Stimulated activated CD8-positive, alpha-beta memory T cell treated with anti-CD3 and anti-CD28 coated beads, Interleukin-15, amount 100 ng/mL, for 1 hour (primary cell): Measurements from ENCODE around the gene ZNF808.
A peak's percentile ranks its signal among the peaks of the same experiment; 100 is the strongest.
"Not testable (repeated sequence)": the region's sequence is repeated elsewhere in the genome, so short reads cannot be mapped to it uniquely, and the experiment has no call there.

ENCODE experiments used
- DNase-seq: peaks from one replicate; pipeline ENCODE4 v3.0.0-alpha.2; 2020; ENCODE audit warnings: low read depth

ZNF808 gene

GRCh38 chr19:52535771-52536447, 8.4 kb downstream of the ZNF808 start:
- peak; percentile 80 for DNase-seq

- DNase-seq: peak; percentile 2
Observed at GRCh38 chr19:52536448-52536800, 9.0 kb downstream of the ZNF808 start.

- not testable (repeated sequence) for DNase-seq
Observed at GRCh38 chr19:52538815-52539214, 11.3 kb downstream of the ZNF808 start.

GRCh38 chr19:52541176-52541575, 13.7 kb downstream of the ZNF808 start:
- not testable (repeated sequence) for DNase-seq

- DNase-seq: no peak
Observed at GRCh38 chr19:52541608-52542007, 14.1 kb downstream of the ZNF808 start.

GRCh38 chr19:52542541-52542940, 15.1 kb downstream of the ZNF808 start:
- not testable (repeated sequence) for DNase-seq

GRCh38 chr19:52542984-52543664, 15.7 kb downstream of the ZNF808 start:
- DNase-seq: no peak

- DNase-seq: no peak
Observed at GRCh38 chr19:52554216-52554971, 26.9 kb downstream of the ZNF808 start.

GRCh38 chr19:52557231-52557995, 29.9 kb downstream of the ZNF808 start:
- DNase-seq: no peak

- DNase-seq: not testable (repeated sequence)
Observed at GRCh38 chr19:52558732-52559445, 31.4 kb downstream of the ZNF808 start.

- DNase-seq: not testable (repeated sequence)
Observed at GRCh38 chr19:52561611-52562010, 34.1 kb downstream of the ZNF808 start.

GRCh38 chr19:52566121-52566520, 38.7 kb downstream of the ZNF808 start:
- DNase-seq: no peak

- DNase-seq: no peak
Observed at GRCh38 chr19:52566588-52566987, 39.1 kb downstream of the ZNF808 start.

GRCh38 chr19:52567921-52568320, 40.5 kb downstream of the ZNF808 start:
- no peak for DNase-seq

GRCh38 chr19:52569638-52569999, 42.2 kb downstream of the ZNF808 start:
- DNase-seq: not testable (repeated sequence)

- peak; percentile 90 for DNase-seq
Observed at GRCh38 chr19:52570000-52570861, 42.8 kb downstream of the ZNF808 start, which contains the start of gene ZNF701. Gene ZNF701 (plus strand): TSS chr19:52570287. CDS start chr19:52574148, 3,861 bp downstream.

- no peak for DNase-seq
Observed at GRCh38 chr19:52584736-52585440, 57.4 kb downstream of the ZNF808 start.

- DNase-seq: no peak
Observed at GRCh38 chr19:52585604-52586003, 58.1 kb downstream of the ZNF808 start.

- no peak for DNase-seq
Observed at GRCh38 chr19:52590728-52591127, 63.3 kb downstream of the ZNF808 start.

- no peak for DNase-seq
Observed at GRCh38 chr19:52592301-52592700, 64.8 kb downstream of the ZNF808 start.
